Smooth muscle cell (in vitro differentiated cells): Measurements from ENCODE around the gene SPAG8. TPM values are rescaled to one million over a fixed set of nuclear protein-coding genes. Genes with fewer than 3 reads are reported as not detected.

Experiments
- DNase-seq: peaks from one replicate; lab custom pipeline; 2025; ENCODE audit not compliant: unreplicated experiment; lab: John Stamatoyannopoulos, UW
- H2AFZ ChIP-seq: fragments of 200-600 bp; sonication (generic); 2 replicates; pipeline ENCODE4 v1.6.0; 2016; ENCODE audit warnings: antibody characterized with exemption, low read depth, mild to moderate bottlenecking
- H3F3A ChIP-seq: fragments of 200-600 bp; sonication (generic); 2 replicates; pipeline ENCODE4 v1.6.0; 2017; ENCODE audit warnings: antibody characterized with exemption, low read depth
- H3K27ac ChIP-seq: fragments of 200-600 bp; sonication (generic); 2 replicates; pipeline ENCODE4 v1.5.1; 2016; ENCODE audit warnings: low read depth, mild to moderate bottlenecking
- H3K27me3 ChIP-seq: fragments of 200-600 bp; sonication (generic); 2 replicates; pipeline ENCODE4 v1.6.1; 2016; ENCODE audit warnings: low read depth, mild to moderate bottlenecking
- H3K36me3 ChIP-seq: fragments of 200-600 bp; sonication (generic); 2 replicates; pipeline ENCODE4 v1.5.1; 2016; ENCODE audit warnings: low read depth
- H3K4me1 ChIP-seq: fragments of 200-600 bp; sonication (generic); 2 replicates; pipeline ENCODE4 v1.5.1; 2016; ENCODE audit warnings: low read depth
- H3K4me2 ChIP-seq: fragments of 200-600 bp; sonication (generic); 2 replicates; pipeline ENCODE4 v1.6.0; 2016; ENCODE audit warnings: mild to moderate bottlenecking
- H3K4me3 ChIP-seq: fragments of 200-600 bp; sonication (generic); 2 replicates; pipeline ENCODE4 v1.5.1; 2016; ENCODE audit warnings: mild to moderate bottlenecking
- H3K79me2 ChIP-seq: fragments of 200-600 bp; sonication (generic); 2 replicates; pipeline ENCODE4 v1.6.0; 2016; ENCODE audit warnings: low read depth, mild to moderate bottlenecking
- H3K9ac ChIP-seq: fragments of 200-600 bp; sonication (generic); 2 replicates; pipeline ENCODE4 v1.6.0; 2016; ENCODE audit warnings: low read depth
- H3K9me3 ChIP-seq: fragments of 200-600 bp; sonication (generic); replicated peaks from 2 replicates; pipeline ENCODE4 v1.5.1; 2016; ENCODE audit warnings: low read depth
- H4K20me1 ChIP-seq: fragments of 200-600 bp; sonication (generic); 2 replicates; pipeline ENCODE4 v1.6.0; 2016; ENCODE audit warnings: low read depth
- WGBS: methylation state at CpG from one replicate; pipeline ENCODE4 v1.1.7; 2016; ENCODE audit warnings: low lambda C conversion rate; 5-methylcytosine and 5-hydroxymethylcytosine counted together
- polyA plus RNA-seq: library from polyadenylated mRNA; unstranded; fragments of >200 nt; fragmentation: Nextera tagmentation; extraction: Ambion mirVana; gene quantifications from 2 replicates; pipeline ENCODE4 v1.2.1, GENCODE V29; 2016
- total RNA-seq: library from RNA; depleted of rRNA; stranded (reverse); fragments of >200 nt; gene quantifications from 2 replicates; pipeline ENCODE4 v1.2.3, GENCODE V29; 2014
- TF ChIP-seq, protein P1 (sequence below): fragments of 200-600 bp; sonication (generic); IDR thresholded peaks from 2 replicates; pipeline ENCODE4 v1.5.1; 2017; ENCODE audit warnings: borderline replicate concordance, mild to moderate bottlenecking, antibody characterized with exemption; ENCODE audit not compliant: insufficient read depth, poor library complexity, severe bottlenecking

SPAG8 gene
- total and polyA plus RNA-seq, 2 experiments from 2014 or later: 1.2 TPM; not detected in 1

DNA sequence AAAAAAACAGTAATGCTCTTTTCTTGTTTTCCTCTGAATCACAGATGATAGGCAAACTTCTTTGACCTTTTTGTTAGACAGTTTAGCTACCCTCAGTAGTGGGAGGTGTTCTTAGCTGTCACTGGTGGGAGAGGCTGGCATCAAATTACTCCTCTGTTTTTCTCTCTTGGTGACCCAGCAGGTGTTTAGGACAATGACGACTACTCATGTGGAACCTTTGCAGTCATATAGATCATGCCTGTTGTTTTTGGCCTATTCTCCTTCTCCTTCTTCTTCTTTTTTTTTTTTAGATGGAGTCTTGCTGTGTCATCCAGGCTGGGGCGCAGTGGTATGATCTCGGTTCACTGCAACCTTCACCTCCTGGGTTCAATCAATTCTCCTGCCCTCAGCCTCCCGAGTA, 36.0 kb downstream of the SPAG8 start:
- DNase-seq: no peak
- no peak overlapping the region for H3K27ac ChIP-seq
- H4K20me1 ChIP-seq: no peaks in the 10 kb centered on the region
- no peaks in the 10 kb centered on the region for H3K9me3 ChIP-seq
- no peaks in the 10 kb centered on the region for H3K36me3 ChIP-seq
- no peak overlapping the region for H3K4me2 ChIP-seq
- H3K27me3 ChIP-seq: peaks cover 21% of the 10 kb centered on the region
- no peak overlapping the region for H3K9ac ChIP-seq
- no peak overlapping the region for H3K4me3 ChIP-seq
- H3F3A ChIP-seq: no peaks in the 10 kb centered on the region
- H2AFZ ChIP-seq: no peak overlapping the region
- TF ChIP-seq, protein P1, sequence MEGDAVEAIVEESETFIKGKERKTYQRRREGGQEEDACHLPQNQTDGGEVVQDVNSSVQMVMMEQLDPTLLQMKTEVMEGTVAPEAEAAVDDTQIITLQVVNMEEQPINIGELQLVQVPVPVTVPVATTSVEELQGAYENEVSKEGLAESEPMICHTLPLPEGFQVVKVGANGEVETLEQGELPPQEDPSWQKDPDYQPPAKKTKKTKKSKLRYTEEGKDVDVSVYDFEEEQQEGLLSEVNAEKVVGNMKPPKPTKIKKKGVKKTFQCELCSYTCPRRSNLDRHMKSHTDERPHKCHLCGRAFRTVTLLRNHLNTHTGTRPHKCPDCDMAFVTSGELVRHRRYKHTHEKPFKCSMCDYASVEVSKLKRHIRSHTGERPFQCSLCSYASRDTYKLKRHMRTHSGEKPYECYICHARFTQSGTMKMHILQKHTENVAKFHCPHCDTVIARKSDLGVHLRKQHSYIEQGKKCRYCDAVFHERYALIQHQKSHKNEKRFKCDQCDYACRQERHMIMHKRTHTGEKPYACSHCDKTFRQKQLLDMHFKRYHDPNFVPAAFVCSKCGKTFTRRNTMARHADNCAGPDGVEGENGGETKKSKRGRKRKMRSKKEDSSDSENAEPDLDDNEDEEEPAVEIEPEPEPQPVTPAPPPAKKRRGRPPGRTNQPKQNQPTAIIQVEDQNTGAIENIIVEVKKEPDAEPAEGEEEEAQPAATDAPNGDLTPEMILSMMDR: no peak
- 94% methylated on average over 4 of the region's 4 CpGs for WGBS
- H3K79me2 ChIP-seq: no peaks in the 10 kb centered on the region
- peaks cover 12% of the 10 kb centered on the region for H3K4me1 ChIP-seq

DNA sequence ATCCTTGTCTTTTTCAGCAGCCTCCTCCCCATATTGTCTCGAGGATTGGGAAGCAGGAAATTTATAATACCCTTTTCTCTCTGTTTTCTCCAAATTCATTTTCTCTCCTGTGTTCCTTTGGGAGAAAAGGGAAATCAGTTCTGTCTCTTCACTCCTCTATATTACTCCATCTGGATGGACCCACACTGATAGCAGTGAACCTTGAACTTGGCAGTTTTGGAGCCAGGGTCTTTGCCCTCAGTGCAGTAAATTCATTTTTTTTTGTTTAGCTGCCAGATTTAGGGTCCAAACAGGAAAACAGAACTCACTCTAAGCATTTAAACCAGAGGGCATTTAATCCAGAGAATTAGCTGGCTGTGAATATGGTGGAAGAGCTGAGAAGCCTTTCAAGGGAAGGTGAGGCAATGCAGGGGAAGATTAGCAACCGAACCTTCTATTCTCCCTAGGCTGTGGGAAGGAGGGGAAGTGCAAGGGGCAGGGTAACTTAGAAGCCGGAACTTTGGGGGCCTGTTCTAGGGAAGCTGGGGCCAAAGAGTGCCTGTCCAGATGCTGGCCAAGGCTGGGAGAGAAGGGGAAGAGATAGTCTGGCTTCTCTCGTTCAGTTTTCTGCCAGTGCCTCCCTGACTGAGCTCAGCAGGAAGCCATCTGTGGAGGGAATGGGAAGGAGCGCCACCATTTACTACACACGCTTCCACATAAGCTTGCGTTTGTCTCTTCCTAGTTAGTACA, 37.0 kb downstream of the SPAG8 start:
- Histone ChIP-seq H4K20me1 (no peaks in the 10 kb centered on the region), H3K27me3 (peaks cover 16% of the 10 kb centered on the region), H2AFZ (no peak overlapping the region), H3K9me3 (no peaks in the 10 kb centered on the region), H3K4me3 (no peak overlapping the region), H3F3A (no peaks in the 10 kb centered on the region), H3K36me3 (no peaks in the 10 kb centered on the region), H3K9ac (no peak overlapping the region), H3K79me2 (no peaks in the 10 kb centered on the region), H3K4me1 (peaks cover 12% of the 10 kb centered on the region), H3K27ac (no peak overlapping the region), H3K4me2 (no peak overlapping the region)
- DNase-seq: no peak
- 70% methylated on average over 7 of the region's 7 CpGs for WGBS
- TF ChIP-seq, protein P1: no peak

DNA sequence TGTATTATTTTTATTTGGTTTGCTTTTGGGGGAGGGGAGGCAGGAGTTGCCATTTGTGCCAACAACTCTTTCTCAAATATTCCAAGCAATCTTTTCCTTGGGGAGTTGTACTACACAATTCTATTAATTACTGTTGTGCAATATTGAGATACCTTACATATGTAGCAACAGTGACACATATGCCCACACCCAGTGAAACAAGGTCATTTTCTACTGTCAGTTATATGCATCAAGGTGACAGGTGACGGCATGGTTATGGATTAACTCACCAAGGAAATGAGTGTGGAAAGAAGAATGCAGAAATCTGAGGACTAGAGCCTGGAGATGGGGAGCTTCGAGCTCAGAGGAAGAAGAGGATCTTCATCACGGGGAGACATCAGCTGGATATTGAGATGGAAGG, 40.1 kb downstream of the SPAG8 start:
- 85% methylated on average over 3 of the region's 3 CpGs for WGBS
- no peak overlapping the region for H3K4me2 ChIP-seq
- peaks cover 12% of the 10 kb centered on the region for H3K4me1 ChIP-seq
- H3F3A ChIP-seq: no peaks in the 10 kb centered on the region
- no peak overlapping the region for H2AFZ ChIP-seq
- no peak overlapping the region for H3K27ac ChIP-seq
- H3K9me3 ChIP-seq: no peaks in the 10 kb centered on the region
- no peaks in the 10 kb centered on the region for H3K27me3 ChIP-seq
- H3K9ac ChIP-seq: no peak overlapping the region
- TF ChIP-seq, protein P1: no peak
- H3K4me3 ChIP-seq: no peak overlapping the region
- H3K36me3 ChIP-seq: no peaks in the 10 kb centered on the region
- no peak for DNase-seq
- no peaks in the 10 kb centered on the region for H3K79me2 ChIP-seq
- H4K20me1 ChIP-seq: no peaks in the 10 kb centered on the region

DNA sequence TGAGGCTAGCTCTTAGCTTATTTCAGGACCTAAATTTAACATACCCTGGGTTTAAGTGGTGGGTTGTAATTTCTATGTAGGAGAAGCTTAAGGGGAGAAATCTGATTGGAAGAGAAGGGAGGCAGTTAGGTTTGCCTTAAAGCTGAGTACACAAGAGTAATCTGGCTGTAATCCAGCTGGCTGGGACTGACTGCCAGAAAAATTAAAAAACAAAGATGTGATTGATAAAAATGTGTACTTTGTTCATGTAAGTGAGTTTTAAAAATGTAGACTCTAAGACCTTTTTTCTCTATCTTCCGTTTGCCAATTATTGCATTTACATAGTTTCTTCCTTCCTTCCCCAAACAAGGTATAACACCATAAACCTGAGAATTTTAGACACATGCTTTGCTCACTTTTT, 40.5 kb downstream of the SPAG8 start:
- no peak overlapping the region for H3K4me2 ChIP-seq
- no peaks in the 10 kb centered on the region for H4K20me1 ChIP-seq
- no peaks in the 10 kb centered on the region for H3K79me2 ChIP-seq
- H3K9me3 ChIP-seq: no peaks in the 10 kb centered on the region
- no peak overlapping the region for H3K4me3 ChIP-seq
- DNase-seq: no peak
- H3K36me3 ChIP-seq: no peaks in the 10 kb centered on the region
- no peaks in the 10 kb centered on the region for H3F3A ChIP-seq
- H3K4me1 ChIP-seq: peaks cover 12% of the 10 kb centered on the region
- H2AFZ ChIP-seq: no peak overlapping the region
- 93% methylated on average over 1 of the region's 1 CpG for WGBS
- H3K27me3 ChIP-seq: no peaks in the 10 kb centered on the region
- no peak overlapping the region for H3K27ac ChIP-seq
- TF ChIP-seq, protein P1: no peak
- H3K9ac ChIP-seq: no peak overlapping the region
